H1 (cell line): ENCODE measurements around the gene PLB1. TPM values are rescaled to one million over a fixed set of nuclear protein-coding genes. Genes with fewer than 3 reads are reported as not detected.

ENCODE experiments used
- CTCF ChIA-PET: fragments of 300-600 bp; sonication (Branson Sonifier 250); formaldehyde crosslinking; loops from one replicate; lab custom pipeline; 2021; ENCODE audit not compliant: partially characterized antibody; lab: Charles Lee
- POLR2A ChIA-PET: fragments of 300-600 bp; sonication (Branson Sonifier 250); formaldehyde crosslinking; loops from one replicate; lab custom pipeline; 2021; ENCODE audit warnings: inconsistent platforms; ENCODE audit not compliant: partially characterized antibody; lab: Charles Lee
- DNase-seq, 2 experiments: peaks; one replicate each; pipeline versions ENCODE4 v3.0.0 to v3.0.0-alpha.2; 2010 to 2022; ENCODE audit warnings: low spot score in 2 of 2, low read depth in 1 of 2, mixed read lengths in 1 of 2
- FAIRE-seq: peaks from 2 replicates; lab custom pipeline; 2011; peaks lifted over from hg19 to GRCh38; lab: Jason Lieb, UNC
- H2AFZ ChIP-seq: 2 replicates; pipeline ENCODE4 v1.8.1; 2012; ENCODE audit warnings: low read length, inconsistent platforms
- H2AK5ac ChIP-seq: 2 replicates; pipeline ENCODE4 v1.6.1; 2013; ENCODE audit warnings: low read depth, low read length
- H2BK120ac ChIP-seq: replicated peaks from 2 replicates; pipeline ENCODE3; 2013; ENCODE audit warnings: low read depth, low read length, inconsistent platforms
- H2BK12ac ChIP-seq: 2 replicates; pipeline ENCODE4 v1.6.1; 2013; ENCODE audit warnings: low read depth, low read length
- H2BK15ac ChIP-seq: 2 replicates; pipeline ENCODE4 v1.6.1; 2013; ENCODE audit warnings: low read length
- H2BK20ac ChIP-seq: 2 replicates; pipeline ENCODE4 v1.6.1; 2013; ENCODE audit warnings: low read length
- H2BK5ac ChIP-seq: 2 replicates; pipeline ENCODE4 v1.6.1; 2013; ENCODE audit warnings: low read depth, low read length
- H3K14ac ChIP-seq: 2 replicates; pipeline ENCODE4 v1.6.1; 2013; ENCODE audit warnings: inconsistent platforms; ENCODE audit not compliant: insufficient read length
- H3K18ac ChIP-seq: 2 replicates; pipeline ENCODE4 v1.6.1; 2013; ENCODE audit warnings: low read length; ENCODE audit errors: extremely low read depth
- H3K23ac ChIP-seq: 2 replicates; pipeline ENCODE4 v1.6.1; 2013; ENCODE audit warnings: inconsistent platforms; ENCODE audit not compliant: insufficient read length
- H3K23me2 ChIP-seq: 2 replicates; pipeline ENCODE4 v1.6.1; 2013; ENCODE audit warnings: low read depth, low read length
- H3K27ac ChIP-seq: 2 replicates; pipeline ENCODE4 v1.6.1; 2011; ENCODE audit warnings: low read depth, low read length, inconsistent platforms
- H3K27me3 ChIP-seq, 4 experiments: replicated peaks in 1 of 4; 1 replicate in 1 of 4; 2 replicates in 3 of 4; pipeline versions ENCODE4 v1.6.1 to v1.8.1; 2011 to 2013; ENCODE audit warnings: low read length in 3 of 4, mild to moderate bottlenecking in 3 of 4, inconsistent platforms in 2 of 4, mixed read lengths in 2 of 4, moderate library complexity in 1 of 4; ENCODE audit not compliant: control insufficient read depth in 3 of 4, insufficient read depth in 3 of 4; ENCODE audit errors: extremely low read depth in 1 of 4
- H3K36me3 ChIP-seq, 4 experiments: 2 replicates each; pipeline versions ENCODE4 v1.6.1 to v1.8.1; 2011 to 2013; ENCODE audit warnings: mild to moderate bottlenecking in 4 of 4, low read length in 3 of 4, moderate library complexity in 2 of 4, control low read depth in 1 of 4, inconsistent platforms in 1 of 4; ENCODE audit not compliant: insufficient read depth in 4 of 4, control insufficient read depth in 2 of 4
- H3K4ac ChIP-seq: replicated peaks from 2 replicates; pipeline ENCODE3; 2013; ENCODE audit warnings: low read length, low read depth, mixed read lengths, inconsistent platforms; ENCODE audit not compliant: insufficient read length
- H3K4me1 ChIP-seq, 4 experiments: replicated peaks in 1 of 4; 1 replicate in 1 of 4; 2 replicates in 3 of 4; pipeline versions ENCODE4 v1.6.1 to v1.8.1; 2011 to 2013; ENCODE audit warnings: low read length in 3 of 4, inconsistent platforms in 2 of 4, mixed read lengths in 1 of 4; ENCODE audit not compliant: insufficient read depth in 4 of 4, control insufficient read depth in 3 of 4
- H3K4me2 ChIP-seq, 2 experiments: 2 replicates each; pipeline versions ENCODE4 v1.6.1 to v1.8.1; 2011 to 2013; ENCODE audit warnings: low read depth in 2 of 2, low read length in 2 of 2, control low read depth in 1 of 2, inconsistent platforms in 1 of 2, mild to moderate bottlenecking in 1 of 2; ENCODE audit not compliant: insufficient read depth in 1 of 2
- H3K4me3 ChIP-seq, 4 experiments: fragments of 200-600, 300-600 bp in 1 of 4; sonication (generic), shearing (Covaris generic), sonication (Bioruptor Twin) in 1 of 4; 2 replicates each; pipeline versions ENCODE4 v1.5.1 to v1.8.1; 2011 to 2016; ENCODE audit warnings: low read length in 4 of 4, low read depth in 3 of 4, control low read depth in 2 of 4, inconsistent platforms in 2 of 4, mild to moderate bottlenecking in 2 of 4, mixed read lengths in 1 of 4, moderate library complexity in 1 of 4; ENCODE audit not compliant: insufficient read depth in 2 of 4; ENCODE audit errors: extremely low read depth in 1 of 4
- H3K56ac ChIP-seq: replicated peaks from 2 replicates; pipeline ENCODE3; 2013; ENCODE audit warnings: low read depth, mild to moderate bottlenecking, mixed read lengths, low read length, inconsistent platforms; ENCODE audit not compliant: insufficient read length
- H3K79me1 ChIP-seq: 2 replicates; pipeline ENCODE4 v1.6.1; 2013; ENCODE audit warnings: low read depth, low read length, control low read depth
- H3K79me2 ChIP-seq, 2 experiments: 2 replicates each; pipeline versions ENCODE4 v1.6.1 to v1.8.1; 2012 to 2013; ENCODE audit warnings: low read length in 2 of 2, mild to moderate bottlenecking in 2 of 2, inconsistent platforms in 1 of 2; ENCODE audit not compliant: insufficient read depth in 2 of 2, control insufficient read depth in 1 of 2
- H3K9ac ChIP-seq, 4 experiments: replicated peaks in 1 of 4; 1 replicate in 1 of 4; 2 replicates in 3 of 4; pipeline versions ENCODE4 v1.6.1 to v1.8.1; 2011 to 2013; ENCODE audit warnings: low read depth in 3 of 4, low read length in 3 of 4, control low read depth in 2 of 4, mild to moderate bottlenecking in 2 of 4, moderate library complexity in 2 of 4, inconsistent platforms in 1 of 4; ENCODE audit errors: extremely low read depth in 1 of 4
- H3K9me3 ChIP-seq, 2 experiments: 2 replicates each; pipeline versions ENCODE4 v1.6.1 to v1.8.1; 2012 to 2013; ENCODE audit warnings: mild to moderate bottlenecking in 2 of 2, moderate library complexity in 2 of 2, control low read depth in 1 of 2, inconsistent platforms in 1 of 2, low read depth in 1 of 2, low read length in 1 of 2, mixed read lengths in 1 of 2; ENCODE audit not compliant: insufficient read depth in 2 of 2
- H4K20me1 ChIP-seq, 2 experiments: replicated peaks in 1 of 2; 2 replicates each; pipeline versions ENCODE3 to v1.8.1; 2011 to 2013; ENCODE audit warnings: inconsistent platforms in 2 of 2, low read length in 2 of 2, mild to moderate bottlenecking in 1 of 2; ENCODE audit not compliant: insufficient read depth in 2 of 2, control insufficient read depth in 1 of 2
- H4K5ac ChIP-seq: 2 replicates; pipeline ENCODE4 v1.6.1; 2013; ENCODE audit warnings: low read length, low read depth, mixed read lengths, inconsistent platforms; ENCODE audit not compliant: insufficient read length
- H4K8ac ChIP-seq: 2 replicates; pipeline ENCODE4 v1.8.0; 2013; ENCODE audit warnings: mild to moderate bottlenecking, moderate library complexity, low read length, inconsistent platforms; ENCODE audit not compliant: insufficient read depth; ENCODE audit errors: extremely low read depth
- H4K91ac ChIP-seq: replicated peaks from 2 replicates; pipeline ENCODE3; 2013; ENCODE audit warnings: low read length, mixed read lengths, inconsistent platforms; ENCODE audit not compliant: insufficient read length
- ASH2L ChIP-seq: fragments of 200-600, 300-600 bp; sonication (generic); IDR thresholded peaks from one replicate; pipeline ENCODE4 v1.7.1; 2017; ENCODE audit warnings: low read length
- CBX5 ChIP-seq: fragments of 300-800, 300-1000 bp; sonication (generic); IDR thresholded peaks from 2 replicates; pipeline ENCODE4 v1.7.1; 2016; ENCODE audit warnings: antibody characterized with exemption, low read length, low read depth
- CHD1 ChIP-seq: IDR thresholded peaks from 2 replicates; pipeline ENCODE4 v1.6.1; 2012; ENCODE audit warnings: low read depth, low read length, improper control_type of control experiment
- EGR1 ChIP-seq: IDR thresholded peaks from 2 replicates; pipeline ENCODE4 v1.6.1; 2011; ENCODE audit warnings: low read depth, low read length, borderline replicate concordance
- EP300 ChIP-seq, 2 experiments: IDR thresholded peaks; 1 replicate in 1 of 2; 2 replicates in 1 of 2; pipeline ENCODE4 v1.6.1; 2011 to 2012; ENCODE audit warnings: low read depth in 2 of 2, low read length in 2 of 2, mild to moderate bottlenecking in 2 of 2, borderline replicate concordance in 1 of 2, inconsistent platforms in 1 of 2, moderate library complexity in 1 of 2
- FOSL1 ChIP-seq: IDR thresholded peaks from 2 replicates; pipeline ENCODE4 v1.6.1; 2011; ENCODE audit warnings: mild to moderate bottlenecking, low read depth, low read length, moderate library complexity; ENCODE audit not compliant: insufficient read depth
- KDM1A ChIP-seq: fragments of 200-600, 300-600 bp; sonication (generic); IDR thresholded peaks from 2 replicates; pipeline ENCODE4 v1.7.1; 2016; ENCODE audit warnings: mild to moderate bottlenecking, low read length, borderline replicate concordance
- POLR2A ChIP-seq, 2 experiments: IDR thresholded peaks; 1 replicate in 1 of 2; 2 replicates in 1 of 2; pipeline ENCODE4 v1.6.1; 2011; ENCODE audit warnings: low read depth in 2 of 2, low read length in 2 of 2, mild to moderate bottlenecking in 2 of 2; ENCODE audit errors: control extremely low read depth in 1 of 2
- POU5F1 ChIP-seq: IDR thresholded peaks from 2 replicates; pipeline ENCODE4 v1.6.1; 2011; ENCODE audit warnings: low read depth, mild to moderate bottlenecking, low read length, moderate library complexity
- RAD21 ChIP-seq, 2 experiments: IDR thresholded peaks in 1 of 2; conservative IDR thresholded peaks in 1 of 2; 2 replicates each; pipeline ENCODE4 v1.6.1; 2011; ENCODE audit warnings: low read depth in 2 of 2, low read length in 2 of 2, improper control_type of control experiment in 1 of 2, inconsistent platforms in 1 of 2, mild to moderate bottlenecking in 1 of 2, moderate library complexity in 1 of 2
- RXRA ChIP-seq: IDR thresholded peaks from 2 replicates; pipeline ENCODE4 v1.6.1; 2011; ENCODE audit warnings: low read depth, mild to moderate bottlenecking, low read length, moderate library complexity; ENCODE audit not compliant: insufficient read depth
- SIRT6 ChIP-seq: IDR thresholded peaks from one replicate; pipeline ENCODE4 v1.7.1; 2012; ENCODE audit warnings: low read length, inconsistent platforms
- SIX5 ChIP-seq: IDR thresholded peaks from 2 replicates; pipeline ENCODE4 v1.6.1; 2011; ENCODE audit warnings: mild to moderate bottlenecking, low read depth, low read length
- SUZ12 ChIP-seq: fragments of 200-600 bp; sonication (generic); IDR thresholded peaks from 2 replicates; pipeline ENCODE4 v1.6.1; 2012; ENCODE audit warnings: mild to moderate bottlenecking, inconsistent platforms, low read length, moderate library complexity, mixed read lengths
- WGBS, 2 experiments: shearing (Covaris generic) in 1 of 2; methylation state at CpG; one replicate each; pipeline versions ENCODE4 v1.1.6 to v1.1.7; 2013 to 2015; ENCODE audit warnings: low lambda C conversion rate in 2 of 2, mixed read lengths in 2 of 2, inconsistent platforms in 1 of 2, low coverage in 1 of 2, missing lambda C conversion rate in 1 of 2; ENCODE audit not compliant: insufficient replicate concordance in 2 of 2, insufficient coverage in 1 of 2, insufficient read length in 1 of 2; ENCODE audit errors: extremely low coverage in 1 of 2, missing lambda C conversion rate in 1 of 2; 5-methylcytosine and 5-hydroxymethylcytosine counted together
- polyA plus RNA-seq, 7 experiments: library from polyadenylated mRNA; depleted of rRNA in 3 of 7; stranded (reverse) in 5 of 7; unstranded in 2 of 7; fragments of >200 nt in 5 of 7; fragments of 200-250 nt in 2 of 7; gene quantifications; 1 replicate in 5 of 7; 2 replicates in 1 of 7; 4 replicates in 1 of 7; pipeline versions ENCODE4 v1.2.1 to v1.2.3, GENCODE V29; 2011 to 2013; ENCODE audit warnings: missing spikeins in 2 of 7, mixed read lengths in 2 of 7
- total RNA-seq: library from RNA; stranded (reverse); fragmentation: NEBNext Ultra II Directional; extraction: Animal tissue kit (Norgen Biotek cat#: 25700); gene quantifications from 2 replicates; pipeline ENCODE4 v1.2.1, GENCODE V29; 2021
- TF ChIP-seq, protein P1 (sequence below): IDR thresholded peaks from 2 replicates; pipeline ENCODE4 v1.6.1; 2012; ENCODE audit warnings: inconsistent platforms

PLB1 gene
- total and polyA plus RNA-seq, 2 of the 8 experiments (the other 6 are each of a cell fraction or from before 2014, with no cell fraction given) = 0.20 to 0.36 TPM

DNA sequence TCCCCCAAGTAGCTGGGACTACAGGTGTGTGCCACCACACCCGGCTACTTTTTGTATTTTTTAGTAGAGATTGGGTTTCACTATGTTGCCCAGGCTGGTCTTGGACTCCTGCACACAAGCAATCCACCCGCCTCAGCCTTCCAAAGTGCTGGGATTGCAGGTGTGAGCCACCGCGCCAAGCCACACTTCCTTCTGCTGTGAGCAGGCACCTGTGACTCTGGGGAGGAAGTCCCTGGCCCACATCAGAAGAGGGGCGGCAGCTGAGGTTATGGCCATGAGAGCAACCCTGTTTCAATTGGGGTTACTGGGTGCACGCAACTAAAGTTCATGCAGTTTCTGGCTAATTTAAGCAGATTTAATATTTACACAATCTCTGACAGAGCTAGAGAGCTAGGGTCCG is 91.0 kb downstream of the PLB1 start:
- FAIRE-seq = no peak
- Histone ChIP-seq H2BK12ac (no peak overlapping the region), H3K79me1 (no peaks in the 10 kb centered on the region), H2BK20ac (no peak overlapping the region), H2AK5ac (no peak overlapping the region), H4K20me1 (no peaks in the 10 kb centered on the region), H3K27ac (no peak overlapping the region), H3K9me3 (no peaks in the 10 kb centered on the region), H2BK5ac (no peak overlapping the region), H4K91ac (no peak overlapping the region), H3K4me1 (peaks cover 0 to 5% (median 0%) of the 10 kb centered on the region in 4 experiments; a peak in 4 of 7 replicates), H4K5ac (no peak overlapping the region), H4K8ac (no peak overlapping the region), H3K23ac (no peak overlapping the region), H3K4me3 (no peak overlapping the region), H3K27me3 (no peaks in the 10 kb centered on the region), H3K18ac (no peak overlapping the region), H3K4ac (no peak overlapping the region), H3K36me3 (no peaks in the 10 kb centered on the region), H3K9ac (no peak overlapping the region), H2BK15ac (no peak overlapping the region), H3K23me2 (no peaks in the 10 kb centered on the region), H2AFZ (no peak overlapping the region), H2BK120ac (no peak overlapping the region), H3K4me2 (no peak overlapping the region), H3K14ac (no peak overlapping the region), H3K79me2 (no peaks in the 10 kb centered on the region), H3K56ac (no peak overlapping the region)
- ChIA-PET CTCF (interaction anchor here (0.7 to 4.7 kb wide), 4 partner anchors 8 to 97 kb away, joined by 3 to 28 read pairs (median 4); no protein-coding TSS in a partner anchor), POLR2A (no interaction called here)
- TF ChIP-seq RAD21 (IDR thresholded peaks at IDR 0.05 in 1 of 2, conservative IDR thresholded peaks at IDR 0.05 in 1 of 2; ENCODE audit: low read depth in 2 of 2, low read length in 2 of 2) (no peak), EP300 (IDR thresholded peaks at IDR 0.05; ENCODE audit: borderline replicate concordance in 1 of 2, low read depth in 2 of 2, low read length in 2 of 2) (no peak), RXRA (no peak), POLR2A (IDR thresholded peaks at IDR 0.05; ENCODE audit: control extremely low read depth in 1 of 2, low read depth in 2 of 2, low read length in 2 of 2) (no peak), CBX5 (no peak), FOSL1 (no peak), SUZ12 (no peak), CHD1 (no peak), ASH2L (no peak), SIX5 (no peak), EGR1 (no peak), SIRT6 (no peak), KDM1A (no peak), POU5F1 (no peak)
- TF ChIP-seq, protein P1, sequence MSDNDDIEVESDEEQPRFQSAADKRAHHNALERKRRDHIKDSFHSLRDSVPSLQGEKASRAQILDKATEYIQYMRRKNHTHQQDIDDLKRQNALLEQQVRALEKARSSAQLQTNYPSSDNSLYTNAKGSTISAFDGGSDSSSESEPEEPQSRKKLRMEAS = no peak
- 90% methylated on average over 7 of the region's 7 CpGs; no CpG with 5 or more reads in 1 of the 2 experiments for whole genome bisulfite sequencing, 2 experiments
- no peak for DNase-seq
